ENCODE data around the gene GC. TPM values are rescaled to one million over a fixed set of nuclear protein-coding genes. Genes with fewer than 3 reads are reported as not detected.

GC gene, protein sequence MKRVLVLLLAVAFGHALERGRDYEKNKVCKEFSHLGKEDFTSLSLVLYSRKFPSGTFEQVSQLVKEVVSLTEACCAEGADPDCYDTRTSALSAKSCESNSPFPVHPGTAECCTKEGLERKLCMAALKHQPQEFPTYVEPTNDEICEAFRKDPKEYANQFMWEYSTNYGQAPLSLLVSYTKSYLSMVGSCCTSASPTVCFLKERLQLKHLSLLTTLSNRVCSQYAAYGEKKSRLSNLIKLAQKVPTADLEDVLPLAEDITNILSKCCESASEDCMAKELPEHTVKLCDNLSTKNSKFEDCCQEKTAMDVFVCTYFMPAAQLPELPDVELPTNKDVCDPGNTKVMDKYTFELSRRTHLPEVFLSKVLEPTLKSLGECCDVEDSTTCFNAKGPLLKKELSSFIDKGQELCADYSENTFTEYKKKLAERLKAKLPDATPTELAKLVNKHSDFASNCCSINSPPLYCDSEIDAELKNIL
- total RNA-seq (0.38 TPM), polyA plus RNA-seq (0.66 TPM)
- long read RNA-seq, donor 1: 0 reads
- long read RNA-seq, donor 2: 0 reads
- long read RNA-seq, donor 3: 0 reads
- long read RNA-seq, donor 4: 0 reads
- long read RNA-seq, donor 5: 0 reads
- long read RNA-seq, donor 6: 0 reads
- long read RNA-seq, donor 7: 0 reads
- long read RNA-seq, donor 8: 0 reads
- long read RNA-seq, donor 9: 0 reads
- long read RNA-seq, donor 10: 0 reads

DNA sequence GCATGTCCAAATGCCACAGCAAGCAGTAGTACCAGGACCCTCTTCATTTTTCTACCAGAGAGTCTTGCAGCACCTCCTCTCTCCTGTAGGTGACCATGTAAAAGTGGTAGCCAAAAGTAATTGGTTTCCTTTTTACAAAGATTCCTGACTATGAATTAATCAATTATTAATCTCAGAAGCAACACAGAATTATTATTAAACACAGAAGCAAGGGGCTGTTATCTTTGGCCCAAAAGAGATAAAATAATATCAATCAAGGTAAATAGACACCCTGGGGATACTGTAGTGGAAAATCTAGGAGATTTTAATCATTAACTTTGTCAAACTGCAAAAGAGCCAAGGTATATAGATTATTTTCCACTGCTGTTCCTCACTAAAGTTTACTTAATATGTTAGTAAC, at the start of gene GC:
GC (minus strand) TSS at position 108 of the 400 bp plus-strand sequence; CDS start at position 47, 61 bp downstream.
- H3K4me1 ChIP-seq (ENCODE audit: control insufficient read depth in 2 of 2, insufficient read depth in 2 of 2, low read length in 2 of 2): no peaks in the 10 kb centered on the region
- H3K36me3 ChIP-seq (ENCODE audit: control insufficient read depth in 2 of 2, insufficient read depth in 2 of 2, low read length in 1 of 2): no peaks in the 10 kb centered on the region
- H3K27me3 ChIP-seq (ENCODE audit: control insufficient read depth in 2 of 2, insufficient read depth in 1 of 2, low read length in 1 of 2): no peaks in the 10 kb centered on the region
- H3K4me3 ChIP-seq (ENCODE audit: low read length in 2 of 2): no peak within 1 kb of the TSS
- H3K9me3 ChIP-seq (ENCODE audit: control insufficient read depth in 2 of 2, insufficient read depth in 1 of 2, low read length in 1 of 2): no peaks in the 10 kb centered on the region
- no peak for DNase-seq (ENCODE audit: low read depth in 6 of 9, low spot score in 9 of 9)
- H3K27ac ChIP-seq (ENCODE audit: low read depth in 1 of 2, low read length in 1 of 2): no peak within 1 kb of the TSS

DNA sequence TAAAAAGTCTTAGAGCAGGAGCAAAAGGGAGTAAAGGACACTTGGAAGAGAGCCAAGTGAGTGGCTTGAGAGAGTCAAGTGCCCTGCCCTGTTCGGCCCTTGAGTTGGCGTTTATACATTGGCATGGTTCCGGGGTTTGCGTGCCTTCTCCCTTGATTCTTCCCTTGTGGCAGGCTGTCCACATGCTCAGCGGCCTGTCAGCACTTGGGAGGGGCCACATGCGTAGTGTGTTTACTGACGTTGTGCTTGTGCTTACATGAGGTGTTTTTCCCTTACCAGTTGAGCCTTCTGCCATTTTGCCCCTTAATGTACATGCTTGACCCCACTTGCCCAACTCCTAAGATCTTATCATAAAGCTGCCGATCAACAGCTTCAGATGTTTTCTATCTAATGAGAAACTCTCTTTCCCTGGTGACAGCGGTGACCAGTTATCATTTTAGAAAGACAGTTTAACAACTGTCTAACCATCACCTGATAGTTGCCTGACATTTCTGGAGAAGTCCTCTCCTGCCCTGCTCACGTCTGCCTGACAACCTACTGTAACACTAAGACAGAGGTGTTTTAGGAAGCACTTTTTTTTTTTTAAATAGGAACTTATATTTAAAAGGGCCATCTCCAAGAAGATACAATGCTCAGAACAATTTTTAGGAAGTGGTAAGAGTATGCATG, 49.5 kb upstream of the GC start:
- no peaks in the 10 kb centered on the region for H3K36me3 ChIP-seq (ENCODE audit: control insufficient read depth in 2 of 2, insufficient read depth in 2 of 2, low read length in 1 of 2)
- no peak for DNase-seq (ENCODE audit: low read depth in 6 of 9, low spot score in 9 of 9)
- H3K9me3 ChIP-seq (ENCODE audit: control insufficient read depth in 2 of 2, insufficient read depth in 1 of 2, low read length in 1 of 2): no peaks in the 10 kb centered on the region
- H3K27me3 ChIP-seq (ENCODE audit: control insufficient read depth in 2 of 2, insufficient read depth in 1 of 2, low read length in 1 of 2): no peaks in the 10 kb centered on the region
- no peak overlapping the region for H3K4me3 ChIP-seq (ENCODE audit: low read length in 2 of 2)
- WGBS: 90% methylated on average over 10 of the region's 10 CpGs
- no peaks in the 10 kb centered on the region for H3K4me1 ChIP-seq (ENCODE audit: control insufficient read depth in 2 of 2, insufficient read depth in 2 of 2, low read length in 2 of 2)
- H3K27ac ChIP-seq (ENCODE audit: low read depth in 1 of 2, low read length in 1 of 2): no peak overlapping the region

DNA sequence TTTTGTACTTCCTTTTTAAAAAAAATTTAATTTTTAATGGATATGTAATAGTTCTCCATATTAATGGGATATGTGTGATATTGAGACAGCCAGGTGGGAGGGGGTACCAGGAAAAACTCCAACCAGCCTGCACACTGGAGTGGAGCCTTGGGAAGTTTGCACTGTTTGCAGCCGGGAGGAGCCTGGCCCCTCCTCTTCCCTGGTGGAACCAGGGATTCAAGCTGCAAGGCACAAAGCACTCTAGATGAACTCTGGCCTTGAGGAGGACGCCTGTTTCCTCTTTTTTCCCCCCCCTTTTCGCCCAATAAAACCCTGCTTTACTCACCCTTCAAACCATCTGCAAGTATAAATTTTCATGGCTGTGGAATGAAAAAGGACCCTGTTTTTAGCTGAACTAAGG, 48.2 kb upstream of the GC start:
- 64% methylated on average over 3 of the region's 3 CpGs for WGBS
- DNase-seq (ENCODE audit: low read depth in 6 of 9, low spot score in 9 of 9): no peak
- H3K4me1 ChIP-seq (ENCODE audit: control insufficient read depth in 2 of 2, insufficient read depth in 2 of 2, low read length in 2 of 2): no peaks in the 10 kb centered on the region
- no peaks in the 10 kb centered on the region for H3K9me3 ChIP-seq (ENCODE audit: control insufficient read depth in 2 of 2, insufficient read depth in 1 of 2, low read length in 1 of 2)
- no peak overlapping the region for H3K27ac ChIP-seq (ENCODE audit: low read depth in 1 of 2, low read length in 1 of 2)
- no peaks in the 10 kb centered on the region for H3K36me3 ChIP-seq (ENCODE audit: control insufficient read depth in 2 of 2, insufficient read depth in 2 of 2, low read length in 1 of 2)
- no peaks in the 10 kb centered on the region for H3K27me3 ChIP-seq (ENCODE audit: control insufficient read depth in 2 of 2, insufficient read depth in 1 of 2, low read length in 1 of 2)
- H3K4me3 ChIP-seq (ENCODE audit: low read length in 2 of 2): no peak overlapping the region

DNA sequence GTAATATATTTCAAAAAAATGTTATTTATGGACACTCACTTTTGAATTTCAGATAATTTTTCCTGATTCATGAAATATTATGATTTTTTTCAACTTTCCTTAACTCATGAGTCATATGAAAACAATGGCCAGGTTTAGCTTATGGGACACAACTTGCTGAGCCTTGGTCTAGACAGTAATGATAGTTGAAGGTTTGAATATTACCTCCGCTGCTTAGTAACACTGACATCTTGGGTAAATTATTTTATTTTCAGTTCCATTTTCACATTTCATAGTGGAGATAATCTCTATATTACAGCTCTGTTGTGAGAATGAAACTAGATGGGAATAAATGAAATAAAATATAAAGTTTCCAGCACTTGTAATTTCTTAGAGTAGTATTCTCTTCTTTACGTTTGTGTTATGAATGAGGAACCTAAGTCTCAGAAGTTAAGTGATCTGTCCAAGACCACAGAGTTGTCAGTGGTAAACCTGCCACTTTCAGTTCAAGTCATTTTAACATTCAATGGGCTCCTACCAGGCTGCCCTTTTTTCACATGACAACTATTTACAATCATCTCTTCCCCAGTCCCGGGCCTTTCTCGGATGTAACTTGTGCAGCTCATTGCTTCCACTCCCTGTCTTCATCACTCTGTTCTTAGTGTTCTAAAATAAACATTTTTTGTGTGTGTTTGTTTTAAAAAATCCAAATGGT, 46.8 kb upstream of the GC start:
- Histone ChIP-seq H3K9me3 (ENCODE audit: control insufficient read depth in 2 of 2, insufficient read depth in 1 of 2, low read length in 1 of 2) (no peaks in the 10 kb centered on the region), H3K27ac (ENCODE audit: low read depth in 1 of 2, low read length in 1 of 2) (no peak overlapping the region), H3K4me3 (ENCODE audit: low read length in 2 of 2) (no peak overlapping the region), H3K4me1 (ENCODE audit: control insufficient read depth in 2 of 2, insufficient read depth in 2 of 2, low read length in 2 of 2) (no peaks in the 10 kb centered on the region), H3K27me3 (ENCODE audit: control insufficient read depth in 2 of 2, insufficient read depth in 1 of 2, low read length in 1 of 2) (no peaks in the 10 kb centered on the region), H3K36me3 (ENCODE audit: control insufficient read depth in 2 of 2, insufficient read depth in 2 of 2, low read length in 1 of 2) (no peaks in the 10 kb centered on the region)
- no peak for DNase-seq (ENCODE audit: low read depth in 6 of 9, low spot score in 9 of 9)
- WGBS: 88% methylated on average over 4 of the region's 4 CpGs

DNA sequence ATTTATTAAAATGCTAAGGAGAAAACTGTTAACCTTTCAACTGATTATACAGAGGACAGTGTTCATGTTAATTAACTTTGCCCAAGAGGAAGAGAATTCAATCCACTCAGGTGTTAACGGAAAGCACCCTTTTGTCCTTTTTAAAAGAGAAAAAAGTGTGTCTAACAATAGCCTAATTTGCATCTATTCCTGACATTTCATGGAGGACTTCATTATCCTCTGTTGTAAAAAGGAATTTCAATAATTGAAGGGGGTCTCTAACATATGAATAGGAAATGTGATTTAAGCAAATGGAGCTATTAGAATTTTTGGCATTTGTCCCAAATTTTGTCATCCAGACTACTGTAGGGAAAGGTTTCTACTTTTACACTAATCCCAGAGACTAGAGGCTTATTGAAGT, 44.6 kb upstream of the GC start:
- no peaks in the 10 kb centered on the region for H3K4me1 ChIP-seq (ENCODE audit: control insufficient read depth in 2 of 2, insufficient read depth in 2 of 2, low read length in 2 of 2)
- H3K27me3 ChIP-seq (ENCODE audit: control insufficient read depth in 2 of 2, insufficient read depth in 1 of 2, low read length in 1 of 2): no peaks in the 10 kb centered on the region
- no peaks in the 10 kb centered on the region for H3K36me3 ChIP-seq (ENCODE audit: control insufficient read depth in 2 of 2, insufficient read depth in 2 of 2, low read length in 1 of 2)
- 89% methylated on average over 1 of the region's 1 CpG for WGBS
- H3K9me3 ChIP-seq (ENCODE audit: control insufficient read depth in 2 of 2, insufficient read depth in 1 of 2, low read length in 1 of 2): no peaks in the 10 kb centered on the region
- H3K4me3 ChIP-seq (ENCODE audit: low read length in 2 of 2): no peak overlapping the region
- no peak for DNase-seq (ENCODE audit: low read depth in 6 of 9, low spot score in 9 of 9)
- H3K27ac ChIP-seq (ENCODE audit: low read depth in 1 of 2, low read length in 1 of 2): no peak overlapping the region

DNA sequence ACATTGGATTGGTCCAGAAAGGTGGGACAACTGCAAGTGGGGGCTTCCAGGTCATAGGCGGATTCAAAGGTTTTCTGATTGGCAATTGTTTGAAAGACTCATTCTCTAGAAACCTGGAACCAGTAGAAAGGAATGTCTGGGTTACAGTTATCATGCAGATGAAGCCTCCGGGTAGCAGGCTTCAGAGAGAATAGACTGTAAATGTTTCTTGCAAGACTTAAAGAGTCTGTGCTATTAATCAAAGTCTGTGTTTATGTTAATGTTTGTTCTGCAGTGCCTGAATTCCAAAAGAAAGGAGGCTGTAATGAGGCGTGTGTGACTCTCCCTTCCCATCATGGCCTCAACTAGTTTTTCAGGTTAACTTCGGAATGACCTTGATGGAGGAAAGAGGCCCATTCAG, 43.9 kb upstream of the GC start:
- Histone ChIP-seq H3K36me3 (ENCODE audit: control insufficient read depth in 2 of 2, insufficient read depth in 2 of 2, low read length in 1 of 2) (no peaks in the 10 kb centered on the region), H3K4me1 (ENCODE audit: control insufficient read depth in 2 of 2, insufficient read depth in 2 of 2, low read length in 2 of 2) (no peaks in the 10 kb centered on the region), H3K9me3 (ENCODE audit: control insufficient read depth in 2 of 2, insufficient read depth in 1 of 2, low read length in 1 of 2) (no peaks in the 10 kb centered on the region), H3K4me3 (ENCODE audit: low read length in 2 of 2) (no peak overlapping the region), H3K27me3 (ENCODE audit: control insufficient read depth in 2 of 2, insufficient read depth in 1 of 2, low read length in 1 of 2) (no peaks in the 10 kb centered on the region), H3K27ac (ENCODE audit: low read depth in 1 of 2, low read length in 1 of 2) (no peak overlapping the region)
- 90% methylated on average over 4 of the region's 4 CpGs for WGBS
- DNase-seq (ENCODE audit: low read depth in 6 of 9, low spot score in 9 of 9): no peak

DNA sequence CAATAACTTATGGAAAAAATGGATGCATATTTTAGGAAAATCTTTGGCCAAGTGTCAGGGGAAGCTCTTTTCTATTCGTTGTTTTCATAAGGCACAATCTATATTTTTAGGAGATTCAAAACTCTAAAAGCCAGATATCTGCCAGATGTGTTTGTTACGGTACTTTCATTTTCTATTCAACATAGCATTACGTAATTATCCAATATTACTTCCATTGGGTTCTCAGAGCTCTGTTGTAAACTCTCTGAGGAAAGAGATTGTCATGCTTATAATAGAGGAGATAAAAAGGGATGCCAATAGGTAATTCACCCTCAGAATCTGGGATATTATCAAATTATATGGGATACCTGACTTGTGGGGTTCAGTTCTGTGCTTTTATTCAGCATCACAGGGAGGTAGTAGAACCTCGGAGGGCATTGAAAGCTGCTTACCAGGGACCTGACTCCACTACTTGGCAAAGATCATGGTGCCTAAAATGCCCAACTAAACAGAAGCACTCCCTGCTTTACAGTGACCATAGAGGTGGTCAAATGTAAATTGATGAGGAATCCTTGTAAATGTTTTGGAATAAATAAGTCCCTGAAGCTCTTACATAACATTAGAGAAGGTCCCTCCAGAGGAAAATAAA, 32.9 kb upstream of the GC start:
- Histone ChIP-seq H3K27ac (ENCODE audit: low read depth in 1 of 2, low read length in 1 of 2) (no peak overlapping the region), H3K9me3 (ENCODE audit: control insufficient read depth in 2 of 2, insufficient read depth in 1 of 2, low read length in 1 of 2) (no peaks in the 10 kb centered on the region), H3K4me3 (ENCODE audit: low read length in 2 of 2) (no peak overlapping the region), H3K36me3 (ENCODE audit: control insufficient read depth in 2 of 2, insufficient read depth in 2 of 2, low read length in 1 of 2) (no peaks in the 10 kb centered on the region), H3K27me3 (ENCODE audit: control insufficient read depth in 2 of 2, insufficient read depth in 1 of 2, low read length in 1 of 2) (no peaks in the 10 kb centered on the region), H3K4me1 (ENCODE audit: control insufficient read depth in 2 of 2, insufficient read depth in 2 of 2, low read length in 2 of 2) (no peaks in the 10 kb centered on the region)
- 94% methylated on average over 4 of the region's 4 CpGs for WGBS
- DNase-seq (ENCODE audit: low read depth in 6 of 9, low spot score in 9 of 9): no peak

DNA sequence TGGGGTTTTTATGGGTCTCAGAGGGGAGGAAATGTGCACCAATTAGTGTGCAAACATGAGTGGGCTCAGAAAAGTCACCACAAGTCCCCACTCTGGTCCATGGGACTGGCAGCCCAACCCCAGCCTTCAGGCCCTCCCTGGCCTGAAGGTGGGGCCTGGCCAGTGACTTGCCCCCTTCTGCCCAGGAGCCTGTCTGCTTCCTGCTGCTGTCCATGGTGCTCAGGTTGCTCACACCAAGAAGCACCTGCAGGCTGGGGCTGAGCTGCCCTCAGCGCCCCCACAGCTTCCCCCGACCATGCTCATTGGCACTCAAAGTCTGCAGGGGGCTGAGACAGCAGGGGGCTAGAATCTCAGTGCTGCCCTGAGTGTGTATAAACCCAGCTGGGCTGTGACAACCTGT, 30.6 kb upstream of the GC start:
- no peaks in the 10 kb centered on the region for H3K27me3 ChIP-seq (ENCODE audit: control insufficient read depth in 2 of 2, insufficient read depth in 1 of 2, low read length in 1 of 2)
- no peak overlapping the region for H3K4me3 ChIP-seq (ENCODE audit: low read length in 2 of 2)
- H3K9me3 ChIP-seq (ENCODE audit: control insufficient read depth in 2 of 2, insufficient read depth in 1 of 2, low read length in 1 of 2): no peaks in the 10 kb centered on the region
- DNase-seq (ENCODE audit: low read depth in 6 of 9, low spot score in 9 of 9): no peak
- 94% methylated on average over 2 of the region's 2 CpGs for WGBS
- H3K36me3 ChIP-seq (ENCODE audit: control insufficient read depth in 2 of 2, insufficient read depth in 2 of 2, low read length in 1 of 2): no peaks in the 10 kb centered on the region
- no peaks in the 10 kb centered on the region for H3K4me1 ChIP-seq (ENCODE audit: control insufficient read depth in 2 of 2, insufficient read depth in 2 of 2, low read length in 2 of 2)
- no peak overlapping the region for H3K27ac ChIP-seq (ENCODE audit: low read depth in 1 of 2, low read length in 1 of 2)
